DMS153 treated with DMSO at 0.1 percent for 48 hours (cell line): ENCODE data around the gene CSNK1A1.
"Not testable (repeated sequence)": the region's sequence is repeated elsewhere in the genome, so short reads cannot be mapped to it uniquely, and the experiment has no call there.

Experiments
- DNase-seq: peaks from one replicate; lab custom pipeline; 2025; ENCODE audit not compliant: unreplicated experiment; lab: John Stamatoyannopoulos, UW

CSNK1A1 gene

GRCh38 chr5:149490599-149491485 lies 60.4 kb downstream of the CSNK1A1 start:
- DNase-seq = no peak

GRCh38 chr5:149489605-149490037 lies 61.6 kb downstream of the CSNK1A1 start:
- DNase-seq = no peak

- no peak for DNase-seq
Measured at GRCh38 chr5:149488645-149489306, 62.5 kb downstream of the CSNK1A1 start.

- no peak for DNase-seq
Measured at GRCh38 chr5:149487672-149488071, 63.6 kb downstream of the CSNK1A1 start.

- no peak for DNase-seq
Measured at GRCh38 chr5:149486726-149487635, 64.3 kb downstream of the CSNK1A1 start.

GRCh38 chr5:149485655-149486615 lies 65.3 kb downstream of the CSNK1A1 start:
- peak; percentile 31 for DNase-seq

- no peak for DNase-seq
Measured at GRCh38 chr5:149481485-149481884, 69.8 kb downstream of the CSNK1A1 start.

- no peak for DNase-seq
Measured at GRCh38 chr5:149478761-149479160, 72.5 kb downstream of the CSNK1A1 start.

GRCh38 chr5:149475777-149476176 lies 75.5 kb downstream of the CSNK1A1 start:
- DNase-seq = no peak

- no peak for DNase-seq
Measured at GRCh38 chr5:149474198-149474597, 77.0 kb downstream of the CSNK1A1 start.

- DNase-seq = no peak
Measured at GRCh38 chr5:149473441-149473840, 77.8 kb downstream of the CSNK1A1 start.

GRCh38 chr5:149472399-149472798 lies 78.8 kb downstream of the CSNK1A1 start:
- no peak for DNase-seq

- DNase-seq = no peak
Measured at GRCh38 chr5:149471406-149472183, 79.6 kb downstream of the CSNK1A1 start.

- DNase-seq = no peak
Measured at GRCh38 chr5:149470942-149471341, 80.3 kb downstream of the CSNK1A1 start.

- DNase-seq = no peak
Measured at GRCh38 chr5:149466457-149466972, 84.7 kb downstream of the CSNK1A1 start.

GRCh38 chr5:149464796-149465489 lies 86.3 kb downstream of the CSNK1A1 start:
- no peak for DNase-seq

- not testable (repeated sequence) for DNase-seq
Measured at GRCh38 chr5:149461907-149462306, 89.3 kb downstream of the CSNK1A1 start.

- no peak for DNase-seq
Measured at GRCh38 chr5:149459891-149460290, 91.3 kb downstream of the CSNK1A1 start.

- DNase-seq = no peak
Measured at GRCh38 chr5:149457393-149457763, 93.9 kb downstream of the CSNK1A1 start.
